AML-193 (cell line): ENCODE data around the gene C1orf21.

Source experiments
- DNase-seq, 2 experiments: peaks; one replicate each; lab custom pipeline; 2025; lab: John Stamatoyannopoulos, UW

Gene C1orf21

DNA sequence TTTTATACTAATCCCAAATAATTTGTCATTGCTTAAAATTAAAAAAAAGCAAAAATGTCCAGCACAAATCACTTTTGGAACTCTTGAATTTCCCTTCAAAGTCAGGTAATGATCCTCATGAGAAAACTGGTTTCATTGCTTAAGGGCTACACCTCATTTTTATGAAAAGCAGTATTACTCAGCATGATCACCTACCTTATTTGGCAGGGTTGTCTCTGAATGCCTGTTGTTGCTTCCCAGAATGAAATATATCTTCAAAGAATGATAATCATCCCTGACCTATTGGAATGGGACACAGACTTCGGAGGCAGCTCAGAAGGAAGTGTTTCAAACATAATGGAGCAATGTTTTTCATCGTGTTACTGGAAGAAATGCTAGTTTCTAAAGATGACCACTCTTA lies 29.7 kb downstream of the C1orf21 start:
- no peak for DNase-seq

DNA sequence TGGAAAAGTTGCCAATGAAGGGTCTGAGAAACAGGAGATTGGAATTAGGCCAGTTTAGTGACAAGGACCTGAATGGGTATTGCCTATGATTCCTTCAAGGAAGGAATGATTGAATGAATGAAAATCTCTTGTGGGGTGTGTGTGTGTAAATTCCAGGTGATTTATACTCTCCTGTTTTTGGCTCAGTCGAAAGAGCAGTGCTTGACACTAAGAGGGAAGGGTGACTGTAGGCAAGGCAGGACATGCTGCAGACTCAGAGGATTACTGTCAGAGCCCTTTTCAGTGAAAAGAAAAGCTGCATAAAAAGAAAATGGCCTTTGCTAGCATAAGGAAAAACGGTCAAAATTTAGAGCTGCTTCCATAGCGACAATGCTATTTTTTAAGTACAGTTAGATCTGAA lies 30.1 kb downstream of the C1orf21 start:
- no peak for DNase-seq

DNA sequence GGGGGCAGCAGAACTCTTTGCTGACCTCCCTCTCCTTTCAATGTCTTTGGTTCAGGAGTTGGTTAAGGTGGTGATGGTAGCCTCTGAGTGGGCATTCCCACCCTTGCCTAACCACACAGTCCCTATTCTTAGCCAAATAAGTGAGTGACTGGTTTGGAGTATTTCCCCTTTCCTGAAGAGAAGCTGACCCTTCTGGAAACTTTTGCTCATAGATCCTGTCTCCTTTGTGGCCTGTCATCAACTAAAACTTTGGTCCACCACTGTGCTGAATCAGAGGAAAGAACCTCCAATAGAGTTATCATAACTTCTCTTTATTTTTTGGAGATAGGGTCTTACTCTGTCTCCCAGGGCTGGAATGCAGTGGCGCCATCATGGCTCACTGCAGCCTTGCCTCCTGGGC lies 31.1 kb downstream of the C1orf21 start:
- no peak for DNase-seq

DNA sequence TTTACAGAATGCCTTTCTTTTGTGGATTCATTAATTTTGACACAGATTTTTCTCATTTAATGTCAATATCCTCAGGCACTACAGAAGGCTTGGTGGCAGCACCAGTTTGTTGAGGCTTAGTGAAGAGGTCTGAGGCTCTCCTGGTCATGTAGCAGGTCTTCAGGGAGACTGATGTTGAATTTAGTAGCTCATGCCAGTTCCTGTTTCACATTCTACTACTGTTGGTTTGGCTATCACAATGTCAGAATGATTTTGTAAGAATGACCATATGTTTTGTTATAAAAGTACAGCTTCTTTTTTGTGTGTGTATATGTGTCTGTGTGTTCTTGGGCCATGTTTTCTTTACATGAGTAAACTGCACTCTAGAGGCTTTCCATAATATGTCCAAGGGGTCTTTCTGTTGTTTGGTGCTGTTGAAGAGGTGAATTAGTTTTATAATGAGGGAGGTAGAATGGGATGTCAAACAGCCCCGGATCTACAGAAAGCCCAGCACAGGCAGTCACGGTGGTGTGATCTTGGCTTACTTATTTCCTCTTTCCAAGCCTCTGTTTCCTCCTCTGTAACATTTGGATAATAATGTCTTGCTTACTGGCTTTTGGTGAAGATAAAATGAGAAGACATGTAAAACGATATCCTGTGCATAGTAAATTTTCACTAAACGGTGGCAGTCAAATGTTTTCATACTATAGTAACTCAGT lies 32.0 kb downstream of the C1orf21 start:
- peak; percentile 60 to 74 for DNase-seq

DNA sequence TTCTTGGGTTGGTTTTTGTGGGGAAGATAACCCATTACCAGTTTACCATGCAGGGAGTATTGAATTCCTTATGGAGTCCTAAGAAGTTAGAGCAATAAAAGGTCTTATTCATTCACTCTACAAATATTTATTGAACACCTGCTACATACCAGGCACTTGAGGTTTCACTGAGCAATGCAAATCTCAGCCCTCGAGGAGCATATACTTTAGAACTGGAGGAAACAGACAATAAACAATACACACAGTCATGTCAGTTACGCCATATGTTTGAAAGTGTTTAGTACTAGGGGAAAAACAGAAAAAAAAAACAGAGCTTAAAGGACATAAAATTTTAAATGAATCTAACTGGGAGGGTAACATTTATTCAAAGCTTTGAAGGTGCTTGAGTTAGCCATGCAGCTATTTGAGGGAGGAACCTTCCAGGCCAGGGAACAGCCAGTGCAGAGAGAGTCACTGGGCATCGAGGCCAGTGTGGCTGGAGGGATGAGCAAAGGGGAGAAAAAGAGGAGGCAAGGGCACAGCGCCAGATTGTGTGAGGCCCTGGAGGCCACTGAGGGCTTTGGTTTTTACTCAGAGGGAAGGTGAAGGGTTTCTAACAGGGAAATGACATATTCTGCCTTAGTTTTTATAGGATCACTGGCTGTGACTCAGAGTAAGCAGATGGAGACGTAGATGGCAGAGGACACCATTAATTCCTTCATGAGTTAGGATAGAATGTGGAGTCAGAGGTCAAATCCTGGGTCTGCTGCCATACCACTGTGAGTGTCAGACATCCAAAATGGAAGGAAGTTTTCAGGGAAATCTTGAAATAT lies 32.7 kb downstream of the C1orf21 start:
- no peak for DNase-seq

DNA sequence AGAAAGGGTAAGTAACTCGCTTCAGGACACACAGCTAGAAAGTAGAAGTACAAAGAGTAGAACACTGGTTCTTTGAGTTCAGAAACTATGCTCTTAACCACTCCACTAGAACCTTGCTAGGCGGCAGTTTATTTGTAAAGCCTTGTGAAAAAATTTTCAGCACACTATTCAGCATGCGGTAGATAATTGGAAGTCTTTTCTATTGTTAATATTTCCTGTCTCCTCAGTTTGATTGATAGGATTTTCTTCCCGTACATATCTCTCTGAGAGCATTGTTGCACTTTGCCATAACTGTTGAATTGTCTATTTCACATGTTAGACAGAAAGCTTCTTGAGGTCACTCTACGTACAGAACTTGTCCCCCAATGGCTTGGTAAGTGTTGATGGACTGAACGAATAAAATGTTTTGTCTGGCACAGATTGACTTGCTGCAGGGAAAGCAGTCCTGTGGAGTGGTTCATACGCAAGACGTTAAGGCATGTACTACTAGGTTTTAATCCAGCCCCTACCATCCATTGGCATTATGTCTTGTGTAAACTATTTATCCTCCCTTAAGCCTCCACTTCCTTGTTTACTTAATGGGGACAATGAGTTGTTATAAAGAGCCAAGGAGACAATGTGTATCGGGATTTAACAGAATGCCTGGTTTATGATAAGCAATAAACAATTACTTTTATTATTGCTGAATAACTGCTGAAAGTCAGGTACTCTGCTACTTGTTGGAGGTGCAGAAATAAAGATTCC lies 35.8 kb downstream of the C1orf21 start:
- DNase-seq, result no peak

DNA sequence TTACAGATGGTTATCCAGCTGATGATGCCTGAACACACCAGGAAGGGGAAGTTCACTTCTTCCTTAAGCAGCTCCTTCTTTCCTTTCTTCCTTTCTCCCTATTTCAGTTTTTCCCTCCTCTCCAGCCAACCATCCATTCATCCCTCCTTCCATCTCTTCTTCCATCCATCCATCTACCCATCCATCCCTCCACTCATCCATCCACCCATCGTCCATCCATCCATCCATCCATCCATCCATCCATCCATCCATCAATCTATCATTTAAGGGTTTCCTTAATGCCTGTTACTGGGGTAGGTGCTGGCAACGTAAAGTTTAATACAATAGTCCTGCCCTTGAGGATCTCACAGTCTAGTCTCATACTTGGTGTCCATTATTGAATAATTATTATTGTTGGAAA lies 36.8 kb downstream of the C1orf21 start:
- no peak for DNase-seq

DNA sequence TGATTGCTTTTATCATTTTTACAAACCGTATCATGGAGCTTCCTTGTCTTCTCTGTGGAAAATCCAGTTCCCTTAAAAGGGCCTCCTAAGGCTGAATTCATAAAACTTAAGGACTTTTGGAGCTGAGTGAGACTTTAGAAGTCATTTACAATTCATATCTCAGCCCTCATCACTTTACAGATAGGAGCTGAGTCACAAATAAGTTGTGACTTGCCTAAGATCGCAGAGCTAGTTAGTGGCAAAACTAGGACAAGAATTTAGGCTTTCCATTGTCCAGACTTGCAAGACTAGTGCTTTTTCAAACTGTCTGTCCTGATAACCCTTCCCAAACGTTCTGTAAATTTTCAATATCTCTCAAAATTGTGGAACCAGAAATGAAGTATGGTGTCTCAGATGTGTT lies 37.3 kb downstream of the C1orf21 start:
- DNase-seq, result no peak

DNA sequence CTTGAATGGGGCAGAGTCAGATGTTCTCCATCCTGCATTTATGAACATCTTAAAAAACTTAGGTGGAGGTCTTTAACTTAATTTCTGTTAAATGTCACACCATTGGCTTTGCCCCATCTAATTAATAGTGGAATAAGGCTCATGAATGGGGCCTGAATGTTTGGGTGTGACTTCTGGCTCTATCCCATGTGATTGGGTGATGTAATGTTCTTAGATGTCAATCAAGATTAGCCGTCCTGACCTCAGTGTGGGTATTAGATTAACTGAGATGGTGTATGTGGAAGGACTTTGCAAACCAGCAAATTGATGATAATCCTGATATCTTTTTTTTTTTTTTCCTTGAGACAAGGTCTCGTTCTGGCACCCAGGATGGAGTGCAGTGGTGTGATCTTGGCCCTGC lies 38.1 kb downstream of the C1orf21 start:
- DNase-seq, result no peak

DNA sequence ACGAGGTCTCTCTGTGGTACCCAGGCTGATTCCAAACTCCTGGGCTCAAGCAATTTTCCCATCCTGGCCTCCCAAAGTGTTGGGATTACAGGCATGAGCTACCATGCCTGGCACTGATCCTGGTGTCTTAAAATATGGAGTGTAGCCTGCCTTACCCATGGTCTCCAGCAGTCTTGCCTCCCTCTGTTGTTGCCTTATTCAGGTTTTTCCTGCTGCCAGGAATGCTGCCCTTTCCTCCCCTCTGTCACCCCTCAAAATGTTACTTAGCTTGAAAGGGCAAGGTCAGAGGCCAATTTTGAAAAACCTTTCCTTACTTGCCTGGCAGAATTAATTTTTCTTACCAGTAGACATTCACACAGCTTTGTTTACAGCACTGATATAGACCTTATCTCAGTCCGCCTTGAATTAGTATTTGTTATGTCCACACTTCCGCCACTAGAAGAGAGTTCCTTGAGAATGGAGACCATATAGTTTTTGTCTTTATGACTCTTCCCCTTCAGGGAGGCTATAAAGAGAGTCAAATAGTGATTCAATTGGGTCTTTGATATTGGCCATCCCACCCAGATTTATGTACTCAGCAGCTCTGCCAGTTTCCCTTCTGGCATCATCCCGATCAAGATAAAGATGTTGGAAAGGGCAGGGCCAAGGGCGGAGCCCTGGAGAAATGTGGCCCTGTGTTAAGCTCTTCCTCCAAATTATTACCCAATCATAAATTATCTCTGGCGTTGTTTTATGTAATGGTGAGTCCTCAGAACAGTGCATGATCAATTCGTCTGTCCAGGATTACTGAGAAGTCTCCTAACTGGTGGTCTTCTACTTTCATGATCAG lies 38.8 kb downstream of the C1orf21 start:
- no peak for DNase-seq

DNA sequence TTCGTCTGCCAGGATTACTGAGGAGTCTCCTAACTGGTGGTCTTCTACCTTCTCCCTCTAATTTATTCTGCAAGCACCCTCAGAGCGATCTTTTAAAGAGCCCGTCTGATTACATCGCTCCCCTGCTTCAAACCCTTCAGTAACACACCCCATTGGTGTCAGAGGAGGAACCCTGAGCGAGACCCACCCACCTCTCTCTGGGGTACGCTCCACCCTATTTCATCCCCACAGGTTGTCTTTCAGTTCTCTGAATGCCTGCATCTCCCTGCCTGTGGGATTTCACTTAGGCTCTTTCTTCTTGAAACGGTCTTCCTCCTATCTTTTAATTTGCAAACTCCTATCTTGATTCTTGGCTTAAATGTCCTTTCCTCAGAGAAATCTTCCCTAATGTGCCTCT lies 39.4 kb downstream of the C1orf21 start:
- DNase-seq, result no peak

DNA sequence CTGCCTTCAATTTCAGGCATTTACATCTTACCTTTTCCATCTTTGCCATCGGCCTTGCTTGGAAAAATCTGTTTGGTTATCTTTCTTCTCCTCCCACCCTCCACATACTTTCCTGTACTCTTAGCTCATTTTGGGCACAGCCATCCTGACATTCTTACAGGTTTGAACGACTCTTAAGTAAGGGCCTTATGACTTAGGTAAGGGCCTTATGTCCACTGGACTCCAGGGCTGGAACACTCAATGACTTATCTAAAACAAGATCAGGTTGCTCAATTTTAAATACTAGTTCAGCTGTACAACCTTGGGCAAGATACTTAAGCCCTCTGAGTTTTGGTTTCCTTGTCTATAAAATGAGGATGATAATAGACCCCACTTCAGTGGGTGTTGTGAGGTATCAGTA lies 40.9 kb downstream of the C1orf21 start:
- no peak for DNase-seq

DNA sequence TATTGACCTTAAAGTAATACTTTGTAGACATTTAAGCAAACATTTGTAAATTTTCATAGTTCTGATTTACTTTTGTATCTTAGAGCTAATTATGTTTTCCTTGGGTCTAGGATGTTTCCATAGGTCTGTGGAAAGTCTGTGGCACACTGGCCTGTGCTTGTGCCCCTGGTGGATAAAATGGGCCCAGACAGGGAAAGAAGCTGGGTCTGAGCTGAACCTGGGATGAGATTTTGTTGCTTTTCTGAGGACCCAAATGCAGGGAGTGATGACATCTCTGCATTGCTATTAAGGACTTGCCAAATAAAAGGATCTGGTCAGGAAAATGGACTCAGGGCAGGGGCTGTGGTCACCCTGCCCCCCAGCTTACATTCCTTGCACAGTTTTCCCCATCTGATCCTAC lies 41.8 kb downstream of the C1orf21 start:
- DNase-seq, result no peak

DNA sequence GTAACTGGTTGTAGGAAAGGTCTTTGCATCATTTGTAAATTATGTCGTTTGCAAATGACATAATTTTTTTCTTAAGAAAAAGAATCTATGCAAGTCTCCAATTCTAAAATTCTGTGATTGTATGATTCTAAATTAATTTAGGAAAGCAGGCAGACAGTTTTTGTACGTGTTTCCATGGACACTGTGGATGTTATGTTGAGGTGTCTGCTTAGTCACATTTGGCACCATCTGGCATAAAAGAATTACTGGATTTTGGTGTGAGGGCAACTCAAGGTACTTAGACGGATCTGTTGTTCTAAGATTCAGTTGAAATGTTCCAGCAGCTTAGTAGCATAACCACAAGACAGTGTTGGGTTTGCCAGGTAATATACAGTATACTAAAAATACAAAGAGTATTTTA lies 42.5 kb downstream of the C1orf21 start:
- no peak for DNase-seq

DNA sequence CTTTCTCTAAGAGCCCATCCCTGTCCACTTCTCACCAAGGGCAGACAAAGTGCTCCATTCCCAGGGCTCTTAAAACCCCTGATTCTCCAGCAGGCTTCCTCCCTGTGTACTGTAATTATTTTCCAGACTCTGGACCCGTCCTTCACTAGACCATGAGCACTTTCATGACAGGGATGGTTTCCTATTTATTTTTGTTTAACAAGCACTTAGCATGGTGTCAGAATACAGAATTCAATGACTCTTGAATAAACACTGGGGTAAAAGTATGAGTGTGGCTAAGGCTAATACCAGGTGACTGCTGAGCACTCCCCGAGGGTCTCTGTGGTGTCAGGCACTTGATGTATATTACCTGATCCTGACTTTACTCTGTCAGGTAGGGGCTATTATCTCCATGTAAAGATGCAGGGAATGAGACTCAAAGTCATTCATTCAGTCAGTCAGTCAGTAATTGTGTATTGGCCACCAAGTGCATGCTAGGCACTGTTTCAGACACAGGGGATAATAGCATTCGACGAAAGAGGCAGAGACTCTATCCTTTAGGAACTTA lies 47.2 kb downstream of the C1orf21 start:
- DNase-seq, result no peak

DNA sequence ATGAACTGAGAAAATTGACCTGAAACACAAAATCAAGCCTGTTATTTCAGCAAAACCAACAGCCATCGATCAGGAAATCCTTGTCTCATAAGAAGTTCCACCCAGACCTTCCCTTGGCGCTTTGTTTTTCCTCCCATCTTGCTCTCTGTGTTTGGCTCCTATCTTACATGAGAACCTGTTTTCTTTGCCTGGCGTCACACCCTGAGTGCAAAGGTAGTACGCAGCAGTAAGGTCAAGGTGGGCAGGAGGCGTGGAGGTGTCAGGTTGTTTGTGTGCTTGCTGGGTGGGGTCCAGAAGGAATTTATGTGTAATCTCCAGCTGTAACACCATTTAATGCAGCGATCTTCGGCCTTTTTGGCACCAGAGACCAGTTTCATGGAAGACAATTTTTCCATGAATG lies 50.5 kb downstream of the C1orf21 start:
- no peak for DNase-seq

DNA sequence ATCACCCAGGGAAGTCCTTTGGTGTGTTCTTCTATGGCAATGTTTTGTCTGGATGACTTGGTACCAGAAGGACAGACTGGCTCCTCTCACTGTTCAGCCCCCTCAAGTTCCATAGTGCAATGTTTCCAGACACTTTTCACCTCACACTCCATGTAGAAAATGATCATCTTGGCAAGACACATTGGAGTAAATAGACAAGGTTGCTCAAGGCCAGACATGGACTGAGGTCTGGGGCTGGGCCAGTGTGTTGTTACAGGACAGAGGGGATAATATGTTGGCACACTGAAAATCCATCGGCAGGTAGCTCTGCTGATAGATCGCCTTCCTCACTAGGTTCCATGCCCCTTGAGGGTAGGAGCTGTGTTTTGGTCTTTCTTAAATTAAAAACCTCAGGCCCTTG lies 51.5 kb downstream of the C1orf21 start:
- DNase-seq, result no peak

DNA sequence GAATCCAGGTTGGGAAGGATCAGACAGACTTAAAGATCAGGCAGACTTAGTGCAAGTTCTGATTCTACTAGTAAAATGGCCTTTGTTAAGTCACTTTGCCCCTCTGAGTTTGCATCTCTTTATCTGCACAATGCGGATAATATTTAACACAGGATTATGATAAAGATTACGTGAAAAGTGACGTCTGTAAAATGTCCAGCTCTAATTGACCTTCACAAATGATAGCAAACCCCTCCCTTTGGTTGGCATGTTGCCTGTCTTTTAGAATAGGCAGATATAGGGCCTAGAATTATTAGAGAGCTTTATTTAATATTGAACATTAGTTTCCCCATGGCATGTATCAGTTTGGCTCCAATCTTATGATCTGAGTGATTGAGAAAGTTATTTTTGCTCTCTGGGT lies 55.4 kb downstream of the C1orf21 start:
- DNase-seq, result no peak

DNA sequence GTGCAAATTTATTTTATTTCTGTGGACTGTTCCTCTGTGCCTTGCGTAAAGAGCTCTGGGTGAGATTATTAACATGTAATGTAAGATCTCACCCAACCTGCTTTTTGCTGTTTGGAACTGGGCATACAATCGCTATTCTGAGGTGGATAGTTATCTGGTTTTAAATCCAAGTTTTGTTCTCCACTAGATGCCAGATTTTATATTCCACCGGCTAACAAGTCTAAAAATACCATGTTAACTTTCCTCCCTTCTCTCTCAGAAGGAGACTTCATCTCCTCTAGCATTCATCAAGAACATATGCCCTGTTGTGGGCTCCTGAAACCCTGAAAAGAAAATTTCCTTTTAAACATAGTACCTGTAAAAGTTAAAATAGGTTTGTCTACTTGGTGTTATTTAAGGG lies 56.4 kb downstream of the C1orf21 start:
- no peak for DNase-seq

DNA sequence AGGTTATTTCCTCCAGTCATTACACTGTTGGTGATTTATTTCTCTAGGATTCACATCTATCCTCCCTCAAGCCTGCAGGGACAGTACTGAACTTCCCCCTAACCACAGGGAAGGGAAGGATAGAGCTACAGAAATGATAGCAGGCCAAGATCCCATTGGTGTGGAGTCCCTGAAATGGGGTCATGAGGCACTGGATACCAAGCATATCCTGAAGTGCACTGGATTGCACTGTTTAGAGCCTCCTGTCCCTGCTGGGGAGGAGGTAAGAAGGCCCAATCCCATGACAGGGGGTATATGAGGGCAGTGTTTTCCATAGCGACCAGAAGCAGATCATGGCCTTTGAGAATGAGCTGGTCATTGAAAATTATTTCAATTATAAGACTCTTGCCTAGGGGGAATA lies 56.8 kb downstream of the C1orf21 start:
- DNase-seq, result no peak

DNA sequence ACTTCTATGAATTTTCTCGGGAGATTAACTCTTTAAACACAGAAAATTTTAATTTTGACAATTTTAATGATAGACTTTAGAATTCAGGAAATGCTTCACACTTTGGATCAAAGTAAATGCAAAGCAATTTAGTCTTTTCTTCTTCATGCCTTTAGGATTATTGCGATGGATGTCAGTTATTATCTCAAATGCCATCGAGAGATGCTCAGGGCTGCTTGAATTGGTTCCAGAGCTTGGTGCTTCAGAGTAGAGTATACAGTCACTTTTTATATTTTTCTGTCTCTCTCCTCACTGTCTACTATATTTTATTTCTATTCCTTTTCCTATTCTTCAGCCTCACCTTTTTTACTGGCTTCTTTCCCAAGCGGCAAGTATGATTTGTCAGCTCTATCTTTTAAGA lies 59.2 kb downstream of the C1orf21 start:
- DNase-seq, result no peak

DNA sequence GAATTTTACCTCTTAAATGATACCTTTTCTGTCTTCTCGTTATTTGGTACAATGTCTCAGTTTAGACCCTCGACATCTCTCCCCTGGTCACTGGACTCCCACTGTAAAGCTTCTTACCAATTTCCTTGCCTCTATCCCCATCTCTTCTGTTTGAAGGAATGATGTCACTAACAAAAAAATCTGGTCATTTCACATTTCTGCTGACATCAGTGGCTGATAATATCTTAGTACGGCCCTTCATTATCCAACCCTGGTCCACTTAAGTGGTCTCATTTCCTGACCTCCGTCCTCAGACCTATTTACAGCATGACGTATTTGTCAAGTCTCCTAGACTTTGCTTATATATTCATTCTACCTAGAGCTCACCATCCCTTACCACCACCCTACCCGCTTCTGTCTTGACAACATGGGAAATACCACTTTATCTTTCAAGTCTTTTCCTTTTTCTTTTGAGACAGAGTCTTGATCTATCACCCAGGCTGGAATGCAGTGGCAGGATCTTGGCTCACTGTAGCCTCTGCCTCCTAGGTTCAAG lies 60.9 kb downstream of the C1orf21 start:
- DNase-seq, result no peak
